ENCODE results near the gene GPR107.

DNA sequence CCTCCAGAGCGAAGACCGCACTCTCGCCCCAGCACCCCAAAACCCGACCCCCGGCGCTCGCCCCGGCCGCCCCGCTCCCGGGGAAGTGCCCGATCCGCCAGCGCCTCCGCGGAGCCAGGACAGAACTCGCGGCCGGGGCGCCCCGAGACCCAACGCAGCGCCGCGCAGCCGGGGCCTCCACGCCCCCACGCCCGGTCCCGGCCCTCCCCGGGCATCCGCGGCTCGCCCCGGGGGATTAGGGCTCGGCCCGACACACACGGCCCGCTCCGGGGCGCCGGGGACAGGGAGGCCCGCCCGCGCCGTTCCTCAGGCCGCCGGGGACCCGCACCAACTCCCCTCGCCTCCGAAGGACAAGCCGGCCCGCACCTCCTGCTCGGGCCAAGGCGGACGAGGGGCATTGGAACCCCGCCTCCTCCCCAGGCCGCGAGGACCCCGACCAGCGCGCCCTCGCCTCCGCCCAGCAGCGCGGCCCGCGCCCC, 11.3 kb upstream of the GPR107 start:
- TF ChIP-seq, protein P1, sequence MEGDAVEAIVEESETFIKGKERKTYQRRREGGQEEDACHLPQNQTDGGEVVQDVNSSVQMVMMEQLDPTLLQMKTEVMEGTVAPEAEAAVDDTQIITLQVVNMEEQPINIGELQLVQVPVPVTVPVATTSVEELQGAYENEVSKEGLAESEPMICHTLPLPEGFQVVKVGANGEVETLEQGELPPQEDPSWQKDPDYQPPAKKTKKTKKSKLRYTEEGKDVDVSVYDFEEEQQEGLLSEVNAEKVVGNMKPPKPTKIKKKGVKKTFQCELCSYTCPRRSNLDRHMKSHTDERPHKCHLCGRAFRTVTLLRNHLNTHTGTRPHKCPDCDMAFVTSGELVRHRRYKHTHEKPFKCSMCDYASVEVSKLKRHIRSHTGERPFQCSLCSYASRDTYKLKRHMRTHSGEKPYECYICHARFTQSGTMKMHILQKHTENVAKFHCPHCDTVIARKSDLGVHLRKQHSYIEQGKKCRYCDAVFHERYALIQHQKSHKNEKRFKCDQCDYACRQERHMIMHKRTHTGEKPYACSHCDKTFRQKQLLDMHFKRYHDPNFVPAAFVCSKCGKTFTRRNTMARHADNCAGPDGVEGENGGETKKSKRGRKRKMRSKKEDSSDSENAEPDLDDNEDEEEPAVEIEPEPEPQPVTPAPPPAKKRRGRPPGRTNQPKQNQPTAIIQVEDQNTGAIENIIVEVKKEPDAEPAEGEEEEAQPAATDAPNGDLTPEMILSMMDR (IDR thresholded peaks at IDR 0.05) = no peak
- no peak for TF ChIP-seq ZFX (IDR thresholded peaks at IDR 0.05; ENCODE audit: borderline replicate concordance)
